GM18861 (cell line): ENCODE measurements around the gene TNFRSF1A.

ENCODE experiments used
- ATAC-seq: cut with Tn5 transposase; IDR thresholded peaks from one replicate; pipeline ENCODE4 v1.9.1; 2021; ENCODE audit not compliant: unreplicated experiment

Gene TNFRSF1A

GRCh38 chr12:6374786-6375160 is 32.9 kb upstream of the TNFRSF1A start:
- ATAC-seq = no peak

GRCh38 chr12:6374028-6374785 is 32.3 kb upstream of the TNFRSF1A start:
- ATAC-seq = no peak

DNA sequence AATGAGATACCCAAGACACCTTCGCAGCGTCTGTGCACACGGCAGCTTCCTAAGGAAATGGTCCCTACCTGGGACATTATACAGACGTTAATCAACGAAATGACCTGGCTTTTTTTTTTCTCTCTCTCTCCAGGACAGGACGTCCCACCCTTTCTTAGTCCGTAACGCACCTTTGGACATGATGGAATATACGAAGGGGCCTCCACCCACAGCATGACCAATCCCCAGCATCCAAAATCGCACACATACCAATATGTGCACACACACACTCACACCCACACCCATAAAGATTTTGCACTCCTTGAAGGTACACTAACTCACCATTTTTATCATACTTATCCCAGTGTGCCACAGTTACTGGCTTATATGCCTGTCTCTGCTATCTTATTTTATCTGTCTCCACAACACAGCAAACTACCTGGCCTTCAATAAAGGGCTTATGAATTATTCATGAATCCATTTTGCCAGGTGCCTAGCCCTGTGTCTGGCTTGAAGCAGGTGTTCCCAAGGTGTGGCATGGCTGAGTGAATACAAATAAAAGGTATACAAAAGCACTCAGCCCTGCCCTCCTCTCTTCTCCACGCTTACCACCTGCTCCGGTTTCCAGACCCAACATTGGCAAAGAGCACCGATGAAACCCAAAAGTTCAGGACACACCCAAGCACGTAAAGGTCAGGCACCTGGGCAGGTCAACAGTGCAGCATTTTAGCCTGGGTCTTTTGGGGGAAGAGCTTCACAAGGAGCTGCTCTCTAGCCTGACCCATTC is 31.3 kb upstream of the TNFRSF1A start:
- no peak for ATAC-seq

GRCh38 chr12:6372403-6373003 is 30.6 kb upstream of the TNFRSF1A start:
- ATAC-seq = no peak

DNA sequence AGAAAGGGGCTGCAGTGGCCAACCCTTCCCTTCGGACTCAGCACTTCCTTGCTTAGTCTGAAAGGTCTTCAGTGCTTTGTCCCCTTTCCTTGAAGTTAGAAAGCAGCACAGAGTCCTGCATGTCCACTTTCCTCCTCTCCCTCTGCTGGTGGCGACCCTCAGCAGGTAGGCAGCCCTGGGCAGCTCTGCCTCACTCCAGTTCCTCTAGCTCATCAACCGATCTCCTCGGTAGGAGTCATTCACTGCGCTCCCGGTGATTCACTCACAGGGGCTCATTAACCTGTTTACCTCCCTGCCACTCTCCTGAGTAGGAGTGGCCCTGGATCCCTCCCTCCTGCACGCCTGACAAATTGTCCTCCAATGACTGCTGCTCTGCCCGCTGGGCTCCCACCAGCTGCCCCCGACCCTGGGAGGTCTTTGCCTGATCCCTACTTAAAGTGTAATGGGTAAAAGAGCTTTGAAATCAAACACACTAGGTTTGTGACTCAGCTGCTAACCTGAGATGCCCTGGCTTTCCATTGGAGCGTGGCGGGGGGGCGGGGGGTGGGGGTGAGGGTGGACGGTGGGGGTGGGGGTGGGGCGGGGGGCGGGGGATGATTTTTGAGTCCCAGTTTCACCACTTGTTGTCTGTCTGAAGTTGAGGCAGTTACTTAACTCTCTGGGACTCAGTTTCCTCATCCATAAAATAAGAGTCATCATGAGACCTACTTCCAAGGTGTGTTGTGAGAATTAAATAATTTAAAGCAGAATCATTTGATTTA is 29.3 kb upstream of the TNFRSF1A start:
- ATAC-seq = no peak

- ATAC-seq = no peak
Measured at GRCh38 chr12:6370576-6370935, 28.7 kb upstream of the TNFRSF1A start.

DNA sequence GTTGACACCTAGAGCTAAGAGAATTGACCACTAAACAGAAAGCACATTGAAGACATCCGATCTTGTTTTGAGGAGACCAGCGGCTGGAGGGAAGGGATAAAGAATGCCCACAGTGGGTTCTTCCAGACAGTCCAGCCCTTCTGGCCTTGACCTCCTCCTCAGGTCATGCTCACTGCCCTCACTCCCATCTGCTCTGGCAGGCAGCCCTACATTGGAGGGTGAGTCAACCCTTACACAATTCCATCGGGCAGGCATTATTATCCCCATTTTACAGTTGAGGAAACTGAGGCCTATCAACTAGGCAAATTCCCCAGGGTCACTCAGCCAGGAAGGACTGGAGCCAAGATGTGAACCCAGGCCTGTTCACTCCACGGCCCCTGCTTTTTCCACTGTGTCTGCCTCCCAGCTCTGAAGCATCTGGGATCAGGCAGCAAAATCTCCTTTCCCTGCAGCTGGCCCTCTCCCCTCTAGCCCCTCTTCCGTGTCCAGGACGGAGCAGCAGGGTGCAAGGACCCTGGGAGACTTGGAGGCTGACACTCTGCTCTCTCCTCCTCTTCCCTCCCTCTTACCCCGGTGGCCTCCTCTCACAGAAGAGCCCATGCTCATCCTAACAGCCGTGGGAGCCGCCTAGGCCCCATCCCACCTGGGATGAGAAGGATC is 28.2 kb upstream of the TNFRSF1A start:
- no peak for ATAC-seq

DNA sequence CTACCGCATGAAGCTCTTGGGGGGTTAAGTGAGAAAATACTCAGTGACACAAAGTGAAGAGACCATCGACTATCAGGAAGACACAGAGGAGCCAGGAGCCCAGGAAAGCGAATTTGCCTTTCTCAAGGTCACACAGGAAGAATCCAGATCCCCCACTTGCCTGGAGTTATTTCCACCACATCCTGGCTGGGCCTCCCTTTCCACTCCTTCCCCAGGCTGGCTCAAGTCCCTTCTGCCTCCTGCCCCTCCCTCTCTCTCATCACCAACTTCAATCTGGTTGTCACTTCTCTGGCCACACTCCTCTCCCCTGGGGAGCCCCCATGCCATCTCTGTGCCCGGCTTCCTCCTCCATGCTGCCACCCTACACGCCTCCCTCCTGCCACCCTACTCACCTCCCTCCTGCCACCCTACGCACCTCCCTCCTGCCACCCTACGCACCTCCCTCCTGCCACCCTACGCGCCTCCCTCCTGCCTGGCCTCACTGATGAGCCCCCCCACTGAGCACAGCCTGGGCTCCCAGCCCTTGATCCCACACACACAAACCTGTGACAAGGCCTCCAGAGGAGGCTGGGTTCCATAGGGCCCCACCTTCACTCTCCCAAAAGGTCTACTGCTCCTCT is 27.1 kb upstream of the TNFRSF1A start:
- ATAC-seq = no peak

DNA sequence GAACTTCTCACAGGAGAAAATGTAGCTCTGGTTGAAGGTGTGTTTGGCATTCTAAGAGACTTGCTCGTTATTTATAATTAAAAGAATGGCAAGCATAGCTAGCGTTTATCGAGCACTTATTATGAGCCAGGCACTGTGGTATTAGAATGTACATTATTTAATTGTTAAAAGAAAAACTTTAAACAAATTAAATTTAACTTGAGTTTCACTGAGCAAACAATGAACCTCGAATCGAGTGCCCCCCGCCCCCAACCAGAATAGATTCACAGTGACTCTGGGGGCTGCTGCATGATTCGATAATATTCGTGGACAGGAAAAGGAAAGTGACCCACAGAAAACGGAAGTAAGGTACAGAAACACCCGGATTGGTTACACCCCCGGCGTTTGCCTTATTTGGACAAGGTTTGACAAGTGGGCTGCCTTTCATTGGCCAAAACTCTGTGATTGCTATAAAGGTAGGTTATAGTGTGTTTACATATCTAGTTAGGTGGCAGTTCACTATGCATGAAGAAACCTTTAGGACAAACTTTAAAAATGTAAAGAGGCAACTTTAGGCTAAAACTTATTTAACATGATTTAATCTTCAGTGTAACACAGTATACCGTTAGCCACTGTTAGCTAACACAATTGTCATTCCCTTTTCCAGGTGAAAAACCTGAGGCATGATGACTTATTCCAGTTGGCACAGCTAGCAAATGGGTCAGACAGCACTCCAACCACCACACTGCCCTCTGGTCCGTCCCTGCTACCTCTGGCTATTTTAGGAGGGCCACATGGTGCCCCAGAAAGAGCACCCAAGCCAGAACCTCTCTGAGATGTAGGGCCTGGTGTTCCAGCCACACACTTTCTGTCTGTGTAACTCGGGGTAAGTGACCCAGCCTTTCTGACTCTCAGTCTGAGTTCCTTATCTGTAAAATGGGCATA is 26.4 kb upstream of the TNFRSF1A start:
- ATAC-seq = no peak

DNA sequence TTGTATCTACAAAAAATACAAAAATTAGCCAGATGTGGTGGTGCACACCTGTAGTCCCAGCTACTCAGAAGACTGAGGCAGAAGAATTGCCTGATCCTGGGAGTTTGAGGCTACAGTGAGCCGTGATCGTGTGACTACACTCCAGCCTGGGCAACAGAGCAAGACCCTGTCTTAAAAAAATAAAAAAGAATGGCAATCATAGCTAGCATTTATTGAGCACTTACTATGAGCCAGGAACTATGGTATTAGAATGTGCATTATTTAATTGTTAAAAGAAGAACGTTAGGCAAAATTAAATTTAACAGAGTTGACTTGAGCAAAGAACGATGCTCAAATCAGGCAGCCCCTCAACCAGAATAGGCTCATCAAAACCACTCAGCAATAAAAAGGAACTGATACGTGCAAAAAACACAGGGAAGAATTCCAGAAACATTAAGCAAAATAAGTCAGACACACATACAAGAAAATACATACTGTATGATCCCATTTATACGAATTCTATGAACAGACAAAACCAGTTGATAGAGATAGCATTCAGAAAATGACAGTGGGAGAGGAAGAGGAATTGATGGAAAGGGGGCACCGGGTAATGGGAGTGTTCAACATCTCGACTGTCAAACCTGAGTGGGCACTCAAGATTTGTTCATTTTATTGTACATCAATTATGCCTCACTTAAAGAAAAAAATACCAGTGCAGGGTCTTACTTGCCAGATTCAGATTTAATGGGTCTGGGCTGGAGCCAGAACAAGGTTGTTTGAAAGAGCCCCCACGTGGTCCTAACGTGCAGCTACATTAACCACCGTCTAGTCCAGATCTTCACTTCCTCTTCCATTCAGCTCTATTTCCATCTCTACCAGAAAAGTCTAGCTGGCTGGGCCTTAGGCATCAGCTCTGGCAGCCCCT is 25.4 kb upstream of the TNFRSF1A start:
- ATAC-seq = peak; percentile 50

DNA sequence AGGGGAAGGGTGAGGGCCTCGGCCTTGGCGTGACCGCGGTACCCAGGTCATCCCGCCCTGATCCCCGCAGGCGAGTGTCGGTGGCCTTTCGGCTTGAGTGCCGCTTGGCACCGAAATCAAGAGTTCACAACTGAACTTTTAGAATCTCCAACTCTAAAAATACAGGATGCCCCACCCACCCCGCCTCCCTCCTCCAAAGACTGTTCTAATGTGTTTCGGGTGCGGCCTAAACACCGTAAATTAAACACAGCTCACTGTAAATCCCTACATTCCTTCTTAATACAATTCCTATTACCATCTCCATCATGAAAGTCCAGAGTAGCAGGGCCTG is 22.1 kb upstream of the TNFRSF1A start:
- ATAC-seq = no peak

DNA sequence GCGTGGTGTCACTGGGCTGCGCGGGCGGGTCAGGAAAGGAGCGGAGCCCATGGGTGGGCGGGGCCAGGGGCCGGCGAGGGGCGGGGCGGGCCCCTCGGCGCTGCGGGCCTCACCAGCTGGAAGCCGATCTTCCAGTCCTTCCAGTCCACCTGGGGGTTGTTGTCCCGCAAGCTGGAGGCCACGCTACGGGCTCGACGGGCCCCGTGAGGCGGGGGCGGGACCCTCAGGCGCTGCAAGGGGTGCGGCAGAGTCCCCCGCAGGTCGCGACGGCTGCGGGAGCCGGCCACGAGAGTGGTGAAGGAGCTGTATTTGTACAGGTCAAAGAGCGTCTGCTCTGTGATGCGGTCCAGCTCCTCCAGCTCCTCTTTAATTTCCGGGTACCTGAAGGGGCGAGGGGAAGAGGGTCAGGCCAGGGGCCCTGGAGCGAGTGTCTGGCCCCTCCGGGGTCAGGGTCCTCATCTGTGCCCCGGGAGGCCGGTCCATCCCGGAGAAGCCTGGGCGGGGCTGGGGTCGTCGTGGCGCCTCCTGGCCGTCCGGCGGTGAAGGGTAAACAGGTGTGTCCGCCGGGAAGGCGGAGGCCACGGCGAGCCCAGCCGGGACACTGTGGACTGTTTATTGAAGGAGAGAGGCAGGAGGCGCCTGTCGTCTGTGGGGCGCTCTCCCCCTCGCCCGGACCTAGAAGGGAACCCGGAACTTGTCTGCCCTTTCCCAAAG is 21.6 kb upstream of the TNFRSF1A start:
- ATAC-seq = no peak

DNA sequence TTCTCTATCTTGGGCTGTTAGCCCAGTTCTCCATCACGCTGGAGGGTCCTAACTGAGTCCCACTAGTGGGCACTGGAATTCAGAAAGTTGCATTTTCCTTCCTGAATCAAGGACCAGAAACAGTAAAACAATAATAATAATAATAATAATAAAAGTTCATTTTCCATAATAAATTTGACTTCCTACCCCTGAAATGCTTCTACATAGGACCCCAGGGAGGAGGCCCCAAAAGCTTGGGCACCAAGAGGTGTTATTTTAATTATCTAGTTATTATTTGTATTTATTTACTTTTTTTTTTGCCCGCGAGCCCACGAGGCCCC is 21.1 kb upstream of the TNFRSF1A start:
- no peak for ATAC-seq

DNA sequence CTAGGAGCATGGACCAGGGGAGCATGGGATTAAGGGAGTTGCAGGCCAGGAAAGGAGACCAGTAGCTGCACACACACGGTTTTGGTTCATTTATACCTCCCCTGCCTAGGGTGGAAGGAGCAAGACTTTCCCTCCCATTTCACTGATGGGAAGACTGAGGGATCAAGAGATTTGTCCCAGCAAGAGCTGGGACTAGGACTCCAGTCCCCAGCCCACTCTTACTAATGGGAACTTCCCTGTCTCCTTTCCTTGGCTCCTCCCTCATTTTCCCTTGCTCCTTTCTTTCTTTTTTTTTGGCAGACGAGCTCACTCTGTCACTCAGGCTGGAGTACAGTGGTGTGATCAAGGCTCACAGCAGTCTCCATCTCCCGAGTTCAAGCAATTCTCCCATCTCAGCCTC is 20.5 kb upstream of the TNFRSF1A start:
- no peak for ATAC-seq

DNA sequence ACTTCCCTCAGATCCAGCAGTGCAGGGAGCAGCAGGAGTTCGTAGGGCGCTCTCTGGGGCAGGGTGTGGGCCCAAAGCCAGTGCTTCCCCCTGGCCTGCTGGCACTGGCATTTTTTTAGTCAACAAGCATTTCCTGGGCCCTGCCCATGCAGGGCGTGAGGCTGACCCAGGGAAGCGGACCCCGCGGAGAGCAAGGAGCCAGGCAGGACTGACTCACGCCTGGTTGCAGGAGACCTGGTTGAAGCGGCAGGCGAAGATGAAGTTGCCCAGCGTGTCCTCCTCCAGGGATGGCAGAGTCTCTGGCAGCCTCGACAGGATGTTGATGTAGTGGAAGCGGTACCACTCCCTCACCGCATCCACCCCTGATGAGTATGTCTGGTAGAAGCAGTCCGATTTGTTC is 20.0 kb upstream of the TNFRSF1A start:
- ATAC-seq = no peak

DNA sequence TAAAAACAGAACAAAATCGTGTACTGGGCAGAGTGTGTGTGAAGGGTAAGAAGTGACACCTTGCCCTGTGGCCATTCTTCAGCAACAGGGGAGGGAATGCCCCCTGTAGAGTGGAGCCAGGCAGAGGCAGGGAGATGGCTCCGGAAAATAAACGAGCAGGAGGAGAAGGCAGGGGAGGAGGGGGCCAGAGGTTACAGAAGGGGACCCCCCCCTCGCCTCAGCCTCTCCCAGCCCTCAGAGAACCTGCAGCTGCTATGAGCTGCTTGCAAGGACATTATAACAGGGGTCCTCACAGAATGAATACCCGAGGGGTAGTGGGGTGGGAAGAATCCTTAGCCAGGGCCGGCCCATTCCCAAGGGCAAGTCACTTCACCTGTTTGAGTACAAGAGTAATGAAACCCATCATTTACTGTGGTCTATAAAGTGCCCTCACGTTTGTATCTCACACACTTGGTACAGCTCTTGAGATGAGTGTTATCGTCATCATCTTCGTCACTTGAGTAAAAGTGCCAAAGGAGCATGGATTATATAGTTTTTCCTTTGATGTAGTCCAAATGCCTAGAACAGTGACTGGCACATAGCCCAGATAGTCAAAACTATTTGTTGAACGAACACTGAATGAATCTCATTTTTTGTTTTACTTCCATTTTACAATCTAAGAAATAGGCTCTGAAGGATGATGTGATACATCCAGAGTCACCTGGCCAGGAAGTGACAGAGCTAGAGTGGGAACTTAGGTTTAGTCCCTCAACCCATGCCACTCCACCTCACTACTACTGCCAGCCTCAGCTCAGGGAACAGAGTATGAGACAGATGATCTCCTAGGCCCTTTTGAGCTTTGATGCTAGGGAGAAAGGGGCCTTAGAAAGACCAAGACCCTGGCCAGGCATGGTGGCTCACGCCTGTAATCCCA is 19.0 kb upstream of the TNFRSF1A start:
- ATAC-seq = no peak

- ATAC-seq = no peak
Measured at GRCh38 chr12:6360080-6360571, 18.2 kb upstream of the TNFRSF1A start.
